SK-N-MC (cell line): Measurements from ENCODE around the gene INF2.

Experiments used
- EZH2 ChIP-seq: fragments of 200-600 bp; sonication (generic); IDR thresholded peaks from one replicate; pipeline ENCODE4 v1.6.1; 2017; ENCODE audit warnings: antibody characterized with exemption
- FOXP2 ChIP-seq: optimal IDR thresholded peaks from 2 replicates; pipeline ENCODE3; 2011; ENCODE audit warnings: mild to moderate bottlenecking, moderate library complexity; ENCODE audit not compliant: insufficient read depth; ENCODE audit errors: extremely low read length, control extremely low read depth
- POLR2AphosphoS5 ChIP-seq: IDR thresholded peaks from 2 replicates; pipeline ENCODE4 v1.6.1; 2012; ENCODE audit warnings: mild to moderate bottlenecking, low read depth, low read length, borderline replicate concordance

GRCh38 chr14:104684449-104684821, 5.0 kb upstream of the INF2 start:
- no peak for TF ChIP-seq POLR2AphosphoS5
- TF ChIP-seq EZH2, result no peak
- TF ChIP-seq FOXP2, result no peak
